ENCODE data around the gene MUC6. TPM values are rescaled to one million over a fixed set of nuclear protein-coding genes. Genes with fewer than 3 reads are reported as not detected.

MUC6 gene
- total and polyA plus RNA-seq, 8 donors: 0.34 to 1.0 (median 0.56) TPM; not detected in 2

DNA sequence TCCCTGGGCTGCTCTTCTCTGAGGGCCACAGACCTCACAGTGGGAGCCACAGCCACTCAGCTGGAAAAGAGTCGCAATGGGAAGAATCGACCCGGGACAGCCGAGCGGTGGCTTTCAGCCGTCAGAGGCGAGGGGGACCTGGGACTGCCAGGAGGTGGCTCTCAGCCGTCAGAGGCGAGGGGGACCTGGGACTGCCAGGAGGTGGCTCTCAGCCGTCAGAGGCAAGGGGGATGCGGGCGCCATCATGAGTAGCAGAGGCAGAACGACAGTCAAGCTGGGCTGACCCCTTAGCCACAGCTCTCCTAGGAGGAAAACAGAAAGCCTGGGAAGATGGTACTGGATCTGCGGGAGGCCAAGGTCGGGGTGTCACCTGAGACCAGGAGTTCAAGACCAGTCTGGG is 23.2 kb upstream of the MUC6 start:
- H3K9me3 ChIP-seq: peaks cover 0 to 2% of the 10 kb centered on the region in 2 donors
- DNase-seq (no peak), ATAC-seq (no peak)
- H3K4me1 ChIP-seq: no peaks in the 10 kb centered on the region
- no peak overlapping the region for H3K4me3 ChIP-seq
- TF ChIP-seq, protein P1, sequence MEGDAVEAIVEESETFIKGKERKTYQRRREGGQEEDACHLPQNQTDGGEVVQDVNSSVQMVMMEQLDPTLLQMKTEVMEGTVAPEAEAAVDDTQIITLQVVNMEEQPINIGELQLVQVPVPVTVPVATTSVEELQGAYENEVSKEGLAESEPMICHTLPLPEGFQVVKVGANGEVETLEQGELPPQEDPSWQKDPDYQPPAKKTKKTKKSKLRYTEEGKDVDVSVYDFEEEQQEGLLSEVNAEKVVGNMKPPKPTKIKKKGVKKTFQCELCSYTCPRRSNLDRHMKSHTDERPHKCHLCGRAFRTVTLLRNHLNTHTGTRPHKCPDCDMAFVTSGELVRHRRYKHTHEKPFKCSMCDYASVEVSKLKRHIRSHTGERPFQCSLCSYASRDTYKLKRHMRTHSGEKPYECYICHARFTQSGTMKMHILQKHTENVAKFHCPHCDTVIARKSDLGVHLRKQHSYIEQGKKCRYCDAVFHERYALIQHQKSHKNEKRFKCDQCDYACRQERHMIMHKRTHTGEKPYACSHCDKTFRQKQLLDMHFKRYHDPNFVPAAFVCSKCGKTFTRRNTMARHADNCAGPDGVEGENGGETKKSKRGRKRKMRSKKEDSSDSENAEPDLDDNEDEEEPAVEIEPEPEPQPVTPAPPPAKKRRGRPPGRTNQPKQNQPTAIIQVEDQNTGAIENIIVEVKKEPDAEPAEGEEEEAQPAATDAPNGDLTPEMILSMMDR (IDR thresholded peaks at IDR 0.05): no peak
- H3K27me3 ChIP-seq: peaks cover 0 to 14% of the 10 kb centered on the region in 2 donors
- no peak overlapping the region for H3K27ac ChIP-seq
- H3K36me3 ChIP-seq: no peaks in the 10 kb centered on the region
- intact Hi-C loops (cut with DNase I): no loop called here

DNA sequence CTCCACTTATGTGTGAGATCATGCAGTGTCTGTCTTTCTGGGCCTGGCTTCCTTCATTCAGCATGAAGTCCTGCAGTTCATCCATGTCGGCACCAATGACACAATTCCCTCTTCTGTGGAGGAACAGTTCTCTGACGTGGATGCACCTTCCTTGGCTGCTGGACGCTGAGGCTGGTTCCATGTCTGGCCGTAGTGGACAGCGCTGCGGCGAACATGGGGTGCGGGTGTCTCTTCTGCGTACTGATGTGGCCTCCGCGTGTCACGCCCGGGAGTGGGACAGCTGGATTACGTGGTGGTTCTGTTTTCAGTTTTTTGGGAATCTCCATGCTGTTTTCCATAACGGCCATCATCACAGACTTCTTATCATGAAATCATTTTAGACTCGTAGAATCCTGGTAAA is 21.3 kb upstream of the MUC6 start:
- peaks cover 0 to 6% of the 10 kb centered on the region in 2 donors for H3K4me1 ChIP-seq
- peaks cover 0 to 2% of the 10 kb centered on the region in 2 donors for H3K9me3 ChIP-seq
- DNase-seq (no peak), ATAC-seq (no peak)
- H3K27me3 ChIP-seq: peaks cover 0 to 34% of the 10 kb centered on the region in 2 donors
- no peak overlapping the region for H3K4me3 ChIP-seq
- intact Hi-C loops (cut with DNase I): no loop called here
- TF ChIP-seq, protein P1 (IDR thresholded peaks at IDR 0.05): no peak
- H3K36me3 ChIP-seq: no peaks in the 10 kb centered on the region
- no peak overlapping the region for H3K27ac ChIP-seq

DNA sequence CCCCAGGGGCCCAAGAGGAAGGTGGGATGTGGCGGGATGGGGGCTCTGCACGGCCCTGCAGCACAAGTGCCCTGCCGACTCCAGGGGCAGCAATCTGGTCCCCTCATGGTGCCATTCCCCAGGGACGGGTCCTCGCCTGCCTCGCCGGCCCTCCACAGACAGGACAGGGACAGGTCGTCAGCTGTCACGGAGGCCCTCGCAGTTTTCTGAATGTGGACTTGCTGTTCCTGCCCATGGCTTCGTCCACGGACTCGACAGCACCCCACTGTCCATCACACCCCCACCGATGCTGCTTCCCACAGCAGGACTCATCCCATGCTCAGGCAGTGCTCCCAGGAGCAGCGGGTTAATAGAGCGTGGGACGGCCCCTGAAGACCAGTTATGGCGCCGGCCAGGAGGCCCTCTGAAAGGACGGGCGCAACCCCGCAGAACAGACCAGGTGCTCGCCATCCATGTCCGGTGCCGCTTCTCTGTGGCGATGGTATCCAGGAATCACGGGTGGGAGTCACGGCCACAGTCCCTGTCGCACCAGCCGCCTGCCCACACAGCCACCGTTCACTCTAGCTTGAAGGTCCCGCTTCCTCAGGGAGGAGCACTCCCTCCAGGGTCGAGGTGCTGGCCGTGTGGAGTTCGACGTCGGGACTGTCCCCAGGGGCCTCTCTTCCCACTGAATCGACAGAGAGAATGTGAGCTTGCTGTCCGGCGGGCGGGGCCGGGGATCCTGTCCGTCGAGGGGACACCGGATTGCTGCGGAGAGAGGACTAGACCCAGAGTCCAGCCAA is 19.7 kb upstream of the MUC6 start:
- ATAC-seq: no peak
- no peaks in the 10 kb centered on the region for H3K36me3 ChIP-seq
- H3K9me3 ChIP-seq: no peaks in the 10 kb centered on the region
- TF ChIP-seq, protein P1 (IDR thresholded peaks at IDR 0.05): no peak
- peaks cover 1 to 6% of the 10 kb centered on the region in 2 donors for H3K4me1 ChIP-seq
- H3K27me3 ChIP-seq: peaks cover 0 to 42% of the 10 kb centered on the region in 2 donors
- intact Hi-C loops (cut with DNase I): no loop called here
- no peak overlapping the region for H3K27ac ChIP-seq
- no peak overlapping the region for H3K4me3 ChIP-seq
- DNase-seq: no peak

DNA sequence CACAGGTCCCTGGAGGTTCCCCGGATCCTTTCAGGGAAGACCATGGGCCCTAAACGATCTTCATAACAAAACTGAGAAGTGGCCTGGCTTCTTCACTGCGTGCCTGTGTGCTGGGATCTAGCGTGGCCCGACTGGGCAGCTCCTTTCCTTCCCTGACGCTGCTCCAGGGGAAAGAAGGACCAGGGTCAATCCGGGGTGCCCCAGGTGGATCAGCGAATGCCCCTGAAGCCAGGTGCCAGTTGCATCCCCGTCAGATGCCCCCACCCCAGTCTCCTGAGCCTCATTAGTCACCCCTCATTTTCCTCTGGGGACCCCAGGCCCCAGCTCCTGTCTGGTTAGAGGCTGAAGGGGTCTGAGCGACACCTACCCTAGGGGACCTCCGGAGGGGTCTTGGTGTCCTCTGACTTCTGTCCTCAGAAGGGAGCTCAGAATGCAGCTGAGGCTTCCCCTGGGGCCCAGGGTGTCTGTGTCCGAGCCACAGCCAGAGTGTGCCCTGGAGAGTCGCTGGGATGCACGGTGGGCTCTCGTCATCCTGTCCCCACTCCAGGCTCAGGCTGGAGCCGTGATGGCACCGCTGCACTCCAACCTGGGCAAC is 18.7 kb upstream of the MUC6 start:
- Histone ChIP-seq H3K36me3 (no peaks in the 10 kb centered on the region), H3K27me3 (peaks cover 0 to 52% of the 10 kb centered on the region in 2 donors), H3K9me3 (no peaks in the 10 kb centered on the region), H3K27ac (no peak overlapping the region), H3K4me3 (no peak overlapping the region), H3K4me1 (peaks cover 6 to 10% of the 10 kb centered on the region in 2 donors)
- TF ChIP-seq, protein P1 (IDR thresholded peaks at IDR 0.05): no peak
- intact Hi-C loops (cut with DNase I): no loop called here
- DNase-seq (no peak), ATAC-seq (no peak)
